ENCODE results near the gene RFNG. TPM values are rescaled to one million over a fixed set of nuclear protein-coding genes. Genes with fewer than 3 reads are reported as not detected.
A peak's percentile ranks its signal among the peaks of the same experiment; 100 is the strongest.

Gene RFNG
- total and polyA plus RNA-seq, 8 donors: 12.5 to 66.5 (median 27.1) TPM

GRCh38 chr17:82000803-82001570 lies 50.6 kb downstream of the RFNG start:
- peak in 1 of 2 donors; percentile 81 for DNase-seq
- peaks cover 0 to 22% (median 12%) of the 10 kb centered on the region in 4 donors for H3K36me3 ChIP-seq

GRCh38 chr17:81999976-82000802 lies 51.4 kb downstream of the RFNG start:
- Histone ChIP-seq H3K9me3 (no peaks in the 10 kb centered on the region), H3K36me3 (peaks cover 0 to 30% (median 14%) of the 10 kb centered on the region in 4 donors), H3K4me3 (no peak overlapping the region), H3K27ac (peak overlapping the region in 1 of 5 donors; percentile 41), H3K27me3 (no peaks in the 10 kb centered on the region), H3K4me1 (peaks cover 7 to 35% (median 27%) of the 10 kb centered on the region in 4 donors)
- intact Hi-C loops (cut with DNase I; ENCODE audit: low total_unique reads): no loop called here
- TF ChIP-seq CTCF (IDR thresholded peaks at IDR 0.05) (no peak), POLR2AphosphoS5 (IDR thresholded peaks at IDR 0.05) (no peak), POLR2A (IDR thresholded peaks at IDR 0.05) (no peak), EP300 (IDR thresholded peaks at IDR 0.05) (no peak)
- peak in 1 of 2 donors; percentile 46 for DNase-seq
- 46 to 71% (median 48%) methylated on average over 33 to 36 of the region's 36 CpGs for WGBS, 5 donors

More at GRCh38 chr17:82000803-82001570, 50.6 kb downstream of the RFNG start:
- WGBS, 5 donors: 47 to 87% (median 54%) methylated on average over 11 to 32 of the region's 32 CpGs
- no peaks in the 10 kb centered on the region for H3K27me3 ChIP-seq
- peaks cover 7 to 32% (median 24%) of the 10 kb centered on the region in 4 donors for H3K4me1 ChIP-seq
- H3K27ac ChIP-seq: peak overlapping the region in 1 of 5 donors; percentile 41
- TF ChIP-seq EP300 (IDR thresholded peaks at IDR 0.05) (no peak), POLR2AphosphoS5 (IDR thresholded peaks at IDR 0.05) (no peak), CTCF (IDR thresholded peaks at IDR 0.05) (no peak), POLR2A (IDR thresholded peaks at IDR 0.05) (no peak)
- no peaks in the 10 kb centered on the region for H3K9me3 ChIP-seq
- no peak overlapping the region for H3K4me3 ChIP-seq
- intact Hi-C loops (cut with DNase I; ENCODE audit: low total_unique reads): no loop called here

- TF ChIP-seq POLR2AphosphoS5 (IDR thresholded peaks at IDR 0.05): no peak
- no peak for TF ChIP-seq POLR2A (IDR thresholded peaks at IDR 0.05)
- no peak for TF ChIP-seq CTCF (IDR thresholded peaks at IDR 0.05)
- no peak overlapping the region for H3K4me3 ChIP-seq
- peaks cover 7 to 40% (median 33%) of the 10 kb centered on the region in 4 donors for H3K4me1 ChIP-seq
- no peaks in the 10 kb centered on the region for H3K27me3 ChIP-seq
- no peaks in the 10 kb centered on the region for H3K9me3 ChIP-seq
- peak in 1 of 2 donors; percentile 10 for DNase-seq
- intact Hi-C loops (cut with DNase I; ENCODE audit: low total_unique reads): no loop called here
- WGBS, 5 donors: 69 to 77% (median 75%) methylated on average over 11 to 12 of the region's 12 CpGs
- H3K27ac ChIP-seq: peak overlapping the region in 1 of 5 donors; percentile 14
- H3K36me3 ChIP-seq: peaks cover 0 to 35% (median 17%) of the 10 kb centered on the region in 4 donors
Observed at GRCh38 chr17:81999587-81999975, 52.0 kb downstream of the RFNG start.

GRCh38 chr17:81998691-81999438 lies 52.7 kb downstream of the RFNG start:
- DNase-seq: no peak
- 82 to 88% (median 85%) methylated on average over 13 to 14 of the region's 14 CpGs for WGBS, 5 donors
- Histone ChIP-seq H3K36me3 (peaks cover 0 to 42% (median 19%) of the 10 kb centered on the region in 4 donors), H3K4me3 (no peak overlapping the region), H3K4me1 (peaks cover 7 to 39% (median 37%) of the 10 kb centered on the region in 4 donors), H3K27me3 (no peaks in the 10 kb centered on the region), H3K9me3 (no peaks in the 10 kb centered on the region), H3K27ac (peak overlapping the region in 1 of 5 donors; percentile 14)
- intact Hi-C loops (cut with DNase I; ENCODE audit: low total_unique reads): no loop called here
- TF ChIP-seq CTCF (IDR thresholded peaks at IDR 0.05) (no peak), EP300 (IDR thresholded peaks at IDR 0.05) (no peak), POLR2AphosphoS5 (IDR thresholded peaks at IDR 0.05) (no peak), POLR2A (IDR thresholded peaks at IDR 0.05) (no peak)
